Endothelial cell of umbilical vein (primary cell): ENCODE data around the gene VPS35L. TPM values are rescaled to one million over a fixed set of nuclear protein-coding genes. Genes with fewer than 3 reads are reported as not detected.
A peak's percentile ranks its signal among the peaks of the same experiment; 100 is the strongest.

ENCODE experiments used
- BruUV-seq: library from RNA; stranded (reverse); fragments of 400-500 nt; replicated peaks from 2 replicates; lab custom pipeline; 2021; lab: Mats Ljungman, UMichigan
- CTCF ChIA-PET: fragments of 300-600, 350-600 bp; sonication (Branson Sonifier 250); formaldehyde crosslinking; loops from one replicate; lab custom pipeline; 2021; ENCODE audit warnings: antibody characterized with exemption, inconsistent platforms; lab: Charles Lee
- POLR2A ChIA-PET: fragments of 300-600, 350-600 bp; sonication (Branson Sonifier 250); formaldehyde crosslinking; loops from one replicate; lab custom pipeline; 2021; ENCODE audit warnings: antibody characterized with exemption, inconsistent platforms; lab: Charles Lee
- DNase-seq: peaks from one replicate; pipeline ENCODE4 v3.0.0-alpha.2; 2011; ENCODE audit warnings: low read depth, low spot score
- FAIRE-seq: peaks from 2 replicates; lab custom pipeline; 2011; peaks lifted over from hg19 to GRCh38; lab: Jason Lieb, UNC
- H2AFZ ChIP-seq: 2 replicates; pipeline ENCODE4 v1.6.0; 2012; ENCODE audit warnings: low read depth, low read length, control low read depth, inconsistent platforms
- H3K27ac ChIP-seq: 2 replicates; pipeline ENCODE4 v1.5.1; 2011; ENCODE audit warnings: low read depth, mild to moderate bottlenecking, control low read depth, low read length, moderate library complexity; ENCODE audit not compliant: insufficient read depth
- H3K27me3 ChIP-seq, 2 experiments: 2 replicates each; pipeline versions ENCODE4 v1.6.0 to v1.6.1; 2011; ENCODE audit warnings: low read length in 2 of 2, mixed read lengths in 1 of 2; ENCODE audit not compliant: control insufficient read depth in 2 of 2, insufficient read depth in 2 of 2
- H3K36me3 ChIP-seq, 2 experiments: 2 replicates in 1 of 2; 3 replicates in 1 of 2; pipeline ENCODE4 v1.5.1; 2011; ENCODE audit warnings: low read length in 2 of 2, mild to moderate bottlenecking in 1 of 2, moderate library complexity in 1 of 2; ENCODE audit not compliant: control insufficient read depth in 2 of 2, insufficient read depth in 2 of 2; ENCODE audit errors: extremely low read depth in 1 of 2
- H3K4me1 ChIP-seq: 3 replicates; pipeline ENCODE4 v1.5.1; 2011; ENCODE audit warnings: mild to moderate bottlenecking, low read length; ENCODE audit not compliant: control insufficient read depth, insufficient read depth; ENCODE audit errors: extremely low read depth
- H3K4me2 ChIP-seq: 2 replicates; pipeline ENCODE4 v1.6.1; 2011; ENCODE audit warnings: low read length, control low read depth, mixed read lengths; ENCODE audit not compliant: insufficient read depth
- H3K4me3 ChIP-seq, 3 experiments: fragments of 200-600 bp in 1 of 3; sonication (generic), shearing (Covaris generic) in 1 of 3; replicated peaks in 1 of 3; 2 replicates each; pipeline ENCODE4 v1.5.1; 2011 to 2016; ENCODE audit warnings: control low read depth in 3 of 3, low read length in 3 of 3, mild to moderate bottlenecking in 2 of 3, inconsistent platforms in 1 of 3, low read depth in 1 of 3, moderate library complexity in 1 of 3; ENCODE audit not compliant: insufficient read depth in 1 of 3
- H3K79me2 ChIP-seq: 2 replicates; pipeline ENCODE4 v1.6.0; 2012; ENCODE audit warnings: low read length, inconsistent platforms; ENCODE audit not compliant: control insufficient read depth, insufficient read depth
- H3K9ac ChIP-seq: replicated peaks from 2 replicates; pipeline ENCODE3; 2011; ENCODE audit warnings: low read length, control low read depth; ENCODE audit not compliant: insufficient read depth; ENCODE audit errors: extremely low read depth
- H3K9me1 ChIP-seq: replicated peaks from 3 replicates; pipeline ENCODE4 v1.6.0; 2011; ENCODE audit warnings: mild to moderate bottlenecking, low read length; ENCODE audit not compliant: control insufficient read depth, insufficient read depth; ENCODE audit errors: extremely low read depth
- H3K9me3 ChIP-seq: replicated peaks from 2 replicates; pipeline ENCODE4 v1.5.1; 2012; ENCODE audit warnings: low read length, inconsistent platforms; ENCODE audit not compliant: control insufficient read depth, insufficient read depth
- H4K20me1 ChIP-seq: replicated peaks from 2 replicates; pipeline ENCODE3; 2011; ENCODE audit warnings: mild to moderate bottlenecking, low read length; ENCODE audit not compliant: control insufficient read depth, insufficient read depth; ENCODE audit errors: extremely low read depth
- CTCF ChIP-seq, 2 donors: IDR thresholded peaks; 1 replicate in 1 of 2; 2 replicates in 1 of 2; pipeline ENCODE4 v1.5.1; 2011; ENCODE audit warnings: low read length in 2 of 2, mild to moderate bottlenecking in 2 of 2, moderate library complexity in 2 of 2, control low read depth in 1 of 2, inconsistent platforms in 1 of 2, low read depth in 1 of 2; ENCODE audit not compliant: insufficient read depth in 1 of 2; ENCODE audit errors: extremely low read depth in 1 of 2
- EZH2 ChIP-seq: IDR thresholded peaks from 2 replicates; pipeline ENCODE4 v1.6.1; 2012; ENCODE audit warnings: borderline replicate concordance, low read depth, mild to moderate bottlenecking, moderate library complexity, low read length, inconsistent platforms; ENCODE audit not compliant: severe bottlenecking
- FOS ChIP-seq: IDR thresholded peaks from 2 replicates; pipeline ENCODE4 v1.6.1; 2011; ENCODE audit warnings: mild to moderate bottlenecking, low read length, moderate library complexity, borderline replicate concordance; ENCODE audit not compliant: insufficient read depth
- GATA2 ChIP-seq: IDR thresholded peaks from 2 replicates; pipeline ENCODE4 v1.7.0; 2011; ENCODE audit warnings: low read depth, mild to moderate bottlenecking, moderate library complexity, mixed read lengths, low read length; ENCODE audit not compliant: insufficient read length, insufficient read depth
- JUN ChIP-seq: IDR thresholded peaks from 2 replicates; pipeline ENCODE4 v1.6.1; 2011; ENCODE audit warnings: borderline replicate concordance, low read depth; ENCODE audit not compliant: insufficient read length, insufficient read depth
- MAX ChIP-seq: IDR thresholded peaks from 2 replicates; pipeline ENCODE4 v1.6.1; 2011; ENCODE audit not compliant: insufficient read depth, insufficient read length
- MYC ChIP-seq: IDR thresholded peaks from one replicate; pipeline ENCODE4 v1.6.1; 2011; ENCODE audit warnings: mild to moderate bottlenecking, low read depth, low read length
- POLR2A ChIP-seq: IDR thresholded peaks from 2 replicates; pipeline ENCODE4 v1.6.1; 2012; ENCODE audit warnings: low read depth, mild to moderate bottlenecking, control low read depth, low read length
- POLR2AphosphoS5 ChIP-seq: IDR thresholded peaks from 2 replicates; pipeline ENCODE4 v1.6.1; 2012; ENCODE audit warnings: low read depth, mild to moderate bottlenecking, control low read depth, low read length, moderate library complexity; ENCODE audit not compliant: insufficient read depth
- dilution Hi-C: fragments of 300-500 bp; cut with MboI; formaldehyde crosslinking; loops from one replicate; pipeline ENCODE4 v1.15.0; 2019; ENCODE audit warnings: low sequenced_read_pairs; ENCODE audit not compliant: extremely low pct_ligation_motif_present
- intact Hi-C: fragments of 100-400 bp; cut with micrococcal nuclease; formaldehyde crosslinking; loops from one replicate; pipeline ENCODE4 v1.10.0; 2022
- polyA plus RNA-seq, 4 experiments: library from polyadenylated mRNA; depleted of rRNA in 3 of 4; stranded (reverse) in 3 of 4; unstranded in 1 of 4; fragments of >200 nt; gene quantifications; 2 replicates each; pipeline versions ENCODE4 v1.2.1 to v1.2.3, GENCODE V29; 2011 to 2012; ENCODE audit warnings: missing spikeins in 1 of 4
- total RNA-seq: library from RNA; stranded (reverse); gene quantifications from 2 replicates; pipeline ENCODE4 v1.2.3, GENCODE V29; 2021

Gene VPS35L
- total and polyA plus RNA-seq, 2 donors (not counting 3 experiments of a cell fraction or from before 2014, with no cell fraction given) = 49.1 to 91.1 TPM

- H3K9me3 ChIP-seq = no peaks in the 10 kb centered on the region
- H3K4me2 ChIP-seq = no peak overlapping the region
- intact Hi-C loops = loop anchor here (2.0 to 10.0 kb wide), 7 partner anchors 32 to 718 kb away; partner anchors contain the start of genes ARL6IP1, COQ7, SYT17 and TMC7
- peak overlapping the region; percentile 15 for H2AFZ ChIP-seq
- no peak for DNase-seq
- H3K27ac ChIP-seq = no peak overlapping the region
- H3K4me3 ChIP-seq = no peak overlapping the region
- H3K4me1 ChIP-seq = peaks cover 21% of the 10 kb centered on the region
- ChIA-PET CTCF (interaction anchor here (5.1 kb wide), 1 partner anchor 20 kb away, joined by 28 read pairs; no protein-coding TSS in a partner anchor), POLR2A (no interaction called here)
- H3K79me2 ChIP-seq = peaks cover 38% of the 10 kb centered on the region
- no peaks in the 10 kb centered on the region for H4K20me1 ChIP-seq
- H3K27me3 ChIP-seq = no peaks in the 10 kb centered on the region
- H3K9me1 ChIP-seq = no peaks in the 10 kb centered on the region
- FAIRE-seq = no peak
- TF ChIP-seq FOS (no peak), JUN (no peak), POLR2A (no peak), MAX (no peak), CTCF (IDR thresholded peaks at IDR 0.05; ENCODE audit: extremely low read depth in 1 of 2, insufficient read depth in 1 of 2, low read depth in 1 of 2, low read length in 2 of 2) (no peak), POLR2AphosphoS5 (no peak), MYC (no peak), EZH2 (no peak), GATA2 (no peak)
- dilution Hi-C loops = no loop called here
- H3K36me3 ChIP-seq = no peaks in the 10 kb centered on the region
- BruUV-seq = no TSS peak
- H3K9ac ChIP-seq = no peak overlapping the region
These were observed 32.7 kb upstream of the VPS35L start for GRCh38 chr16:19522760-19523159.
